GM10266 (cell line): ENCODE data around the gene WDFY3.

Source experiments
- DNase-seq: peaks from one replicate; pipeline ENCODE4 v3.0.0; 2012; ENCODE audit errors: extremely low spot score
- CTCF ChIP-seq: IDR thresholded peaks from 2 replicates; pipeline ENCODE4 v1.5.1; 2012; ENCODE audit warnings: mild to moderate bottlenecking, low read depth; ENCODE audit not compliant: control insufficient read depth, insufficient read depth; ENCODE audit errors: missing control alignments

WDFY3 gene

GRCh38 chr4:84932462-84932861 lies 34.0 kb downstream of the WDFY3 start:
- TF ChIP-seq CTCF = no peak
- no peak for DNase-seq

GRCh38 chr4:84931961-84932360 lies 34.5 kb downstream of the WDFY3 start:
- DNase-seq = no peak
- no peak for TF ChIP-seq CTCF

- TF ChIP-seq CTCF = no peak
- no peak for DNase-seq
These were observed 35.2 kb downstream of the WDFY3 start for GRCh38 chr4:84931274-84931673.

- TF ChIP-seq CTCF = no peak
- DNase-seq = no peak
These were observed 38.4 kb downstream of the WDFY3 start for GRCh38 chr4:84928089-84928488.

GRCh38 chr4:84927428-84927827 lies 39.1 kb downstream of the WDFY3 start:
- TF ChIP-seq CTCF = no peak
- DNase-seq = no peak

DNA sequence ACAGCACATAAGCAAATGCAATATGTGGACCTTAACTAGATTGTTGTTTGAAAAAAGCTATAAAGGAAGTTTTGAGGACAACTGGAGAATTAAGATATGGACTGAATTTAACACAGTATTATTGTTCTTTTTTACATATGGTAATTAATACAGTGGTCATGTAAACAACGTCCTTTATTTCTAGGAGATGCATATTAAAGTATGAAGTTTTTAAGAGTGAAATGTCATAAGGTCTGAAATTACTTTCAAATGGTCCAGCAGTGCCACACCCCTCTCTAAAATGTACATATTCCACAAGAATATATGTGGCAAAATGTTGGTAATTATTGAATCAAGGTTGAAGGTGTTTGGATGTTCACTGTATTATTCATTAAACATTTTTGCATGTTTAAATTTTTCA lies 40.9 kb downstream of the WDFY3 start:
- TF ChIP-seq CTCF = no peak
- DNase-seq = no peak

DNA sequence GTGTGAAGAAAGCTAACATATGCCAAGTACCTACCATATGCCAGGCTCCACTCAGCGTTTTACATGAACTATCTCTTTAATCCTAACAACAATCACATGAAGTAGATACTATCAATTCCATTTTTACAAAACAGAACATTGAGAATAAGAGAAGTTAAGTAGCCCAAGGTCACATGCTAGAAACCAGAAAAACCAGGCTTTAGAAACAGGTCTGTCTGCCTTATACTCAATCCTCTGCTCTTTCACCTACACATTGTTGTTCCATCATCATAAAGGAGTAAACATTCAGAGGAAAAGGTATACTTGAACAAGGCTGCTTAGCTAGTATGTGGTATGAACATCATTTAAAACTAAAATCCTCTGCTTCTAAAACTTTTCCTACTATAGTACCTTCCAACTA lies 42.1 kb downstream of the WDFY3 start:
- no peak for DNase-seq
- TF ChIP-seq CTCF = no peak
